ENCODE data around the gene DOCK4. TPM values are rescaled to one million over a fixed set of nuclear protein-coding genes. Genes with fewer than 3 reads are reported as not detected.

The DOCK4 gene
- total RNA-seq, 1 experiment from 2014 or later: 4.9 TPM

GRCh38 chr7:111681242-111681641, 525.0 kb downstream of the DOCK4 start:
- no CpG with 5 or more reads among the region's 3 CpGs for WGBS (ENCODE audit: extremely low coverage, insufficient read length, low lambda C conversion rate)
- Histone ChIP-seq H2AK5ac (ENCODE audit: insufficient read length, low read length) (no peak overlapping the region), H3K27me3 (ENCODE audit: insufficient read depth, low read length) (no peaks in the 10 kb centered on the region), H2BK20ac (ENCODE audit: low read depth, low read length, poor library complexity, severe bottlenecking) (no peak overlapping the region), H3K23me2 (ENCODE audit: insufficient read length, low read depth, low read length, poor library complexity, severe bottlenecking) (no peaks in the 10 kb centered on the region), H4K8ac (replicated peaks; ENCODE audit: insufficient read length, low read depth, low read length) (no peak overlapping the region), H3K4me1 (ENCODE audit: insufficient read depth, low read length) (no peaks in the 10 kb centered on the region), H4K91ac (ENCODE audit: insufficient read length, low read depth, low read length) (no peak overlapping the region), H2AFZ (ENCODE audit: low read length) (no peak overlapping the region), H3K27ac (ENCODE audit: insufficient read length, low read depth, low read length) (no peak overlapping the region), H3K4me2 (ENCODE audit: insufficient read depth, insufficient read length, low read length) (no peak overlapping the region), H2BK12ac (ENCODE audit: insufficient read length, low read depth, low read length) (no peak overlapping the region), H3K9me3 (ENCODE audit: control insufficient read depth, low read depth, low read length) (no peaks in the 10 kb centered on the region), H3K79me1 (ENCODE audit: insufficient read depth, low read depth, low read length, poor library complexity, severe bottlenecking) (no peaks in the 10 kb centered on the region), H3K4ac (ENCODE audit: low read depth, low read length) (no peak overlapping the region), H3K9ac (ENCODE audit: extremely low read depth, insufficient read length, low read length) (no peak overlapping the region), H3K56ac (ENCODE audit: insufficient read length, low read depth, low read length) (no peak overlapping the region), H3K14ac (ENCODE audit: insufficient read depth, low read length) (no peak overlapping the region), H2BK120ac (ENCODE audit: low read depth, low read length, poor library complexity, severe bottlenecking) (no peak overlapping the region), H3K79me2 (ENCODE audit: insufficient read depth, low read length) (no peaks in the 10 kb centered on the region), H3K18ac (ENCODE audit: insufficient read length, low read depth, low read length) (no peak overlapping the region), H4K20me1 (ENCODE audit: control insufficient read depth, insufficient read depth, insufficient read length) (no peaks in the 10 kb centered on the region), H2BK5ac (ENCODE audit: insufficient read length, low read length) (no peak overlapping the region), H3K23ac (ENCODE audit: insufficient read length, low read depth, low read length) (no peak overlapping the region), H2BK15ac (ENCODE audit: low read depth, low read length) (no peak overlapping the region), H3T11ph (ENCODE audit: low read length) (no peak overlapping the region), H4K5ac (ENCODE audit: insufficient read length, low read depth, low read length) (no peak overlapping the region)
- DNase-seq: no peak
- no peaks in the 10 kb centered on the region; the same call in 1 of the 2 replicates for H3K27me3 Mint-ChIP-seq (ENCODE audit: low read depth)
- no peak for TF ChIP-seq CTCF (conservative IDR thresholded peaks at IDR 0.05)
- peaks cover 0 to 7% of the 10 kb centered on the region in 2 experiments; a peak in 2 of 4 replicates for H3K4me1 Mint-ChIP-seq
- no peaks in the 10 kb centered on the region; a peak in 1 of 7 replicates for H3K36me3 Mint-ChIP-seq (ENCODE audit: insufficient read depth in 1 of 3, low read depth in 3 of 3)
- no peak overlapping the region for H3K4me3 Mint-ChIP-seq
- H3K9me3 Mint-ChIP-seq: no peaks in the 10 kb centered on the region
- 0 out of 7 replicates have a peak overlapping the region, but pooled peaks of 1 of the 3 experiments have one; percentile 57 for H3K27ac Mint-ChIP-seq
